Measurements from ENCODE around the gene TPRX1.
"Not testable (repeated sequence)": the region's sequence is repeated elsewhere in the genome, so short reads cannot be mapped to it uniquely, and the experiment has no call there.

DNA sequence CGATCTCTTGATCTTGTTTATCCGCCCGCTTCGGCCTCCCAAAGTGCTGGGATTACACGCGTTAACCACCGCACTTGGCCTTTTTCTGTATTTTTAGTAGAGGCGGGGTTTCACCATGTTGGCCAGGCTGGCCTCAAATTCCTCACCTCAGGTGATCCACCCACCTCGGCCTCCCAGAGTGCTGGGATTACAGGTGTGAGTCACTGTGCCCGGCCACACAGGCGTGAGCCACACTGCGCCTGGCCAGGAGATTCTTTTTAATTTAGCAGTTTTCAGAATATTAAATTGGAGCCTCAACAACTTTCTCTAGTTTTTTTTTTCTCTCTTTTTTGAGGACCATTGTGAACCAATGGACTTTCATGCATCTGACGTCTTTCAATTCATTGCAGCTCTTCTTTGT is 14.5 kb downstream of the TPRX1 start:
- TF ChIP-seq, protein P1, sequence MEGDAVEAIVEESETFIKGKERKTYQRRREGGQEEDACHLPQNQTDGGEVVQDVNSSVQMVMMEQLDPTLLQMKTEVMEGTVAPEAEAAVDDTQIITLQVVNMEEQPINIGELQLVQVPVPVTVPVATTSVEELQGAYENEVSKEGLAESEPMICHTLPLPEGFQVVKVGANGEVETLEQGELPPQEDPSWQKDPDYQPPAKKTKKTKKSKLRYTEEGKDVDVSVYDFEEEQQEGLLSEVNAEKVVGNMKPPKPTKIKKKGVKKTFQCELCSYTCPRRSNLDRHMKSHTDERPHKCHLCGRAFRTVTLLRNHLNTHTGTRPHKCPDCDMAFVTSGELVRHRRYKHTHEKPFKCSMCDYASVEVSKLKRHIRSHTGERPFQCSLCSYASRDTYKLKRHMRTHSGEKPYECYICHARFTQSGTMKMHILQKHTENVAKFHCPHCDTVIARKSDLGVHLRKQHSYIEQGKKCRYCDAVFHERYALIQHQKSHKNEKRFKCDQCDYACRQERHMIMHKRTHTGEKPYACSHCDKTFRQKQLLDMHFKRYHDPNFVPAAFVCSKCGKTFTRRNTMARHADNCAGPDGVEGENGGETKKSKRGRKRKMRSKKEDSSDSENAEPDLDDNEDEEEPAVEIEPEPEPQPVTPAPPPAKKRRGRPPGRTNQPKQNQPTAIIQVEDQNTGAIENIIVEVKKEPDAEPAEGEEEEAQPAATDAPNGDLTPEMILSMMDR (IDR thresholded peaks at IDR 0.05; ENCODE audit: low read length): not testable (repeated sequence)
- TF ChIP-seq EZH2 (optimal IDR thresholded peaks at IDR 0.05; ENCODE audit: low read depth, low read length); EZH2phosphoT487 (IDR thresholded peaks at IDR 0.05; ENCODE audit: low read length): not testable (repeated sequence)

All from MM.1S (cell line).